ENCODE data around the gene PDXP. TPM values are rescaled to one million over a fixed set of nuclear protein-coding genes. Genes with fewer than 3 reads are reported as not detected.

Gene PDXP
- total and polyA plus RNA-seq, 2 of the 13 experiments (the other 11 are each of a cell fraction or from before 2014, with no cell fraction given), result 58.2 to 70.6 TPM

GRCh38 chr22:37633625-37634416 lies 24.7 kb upstream of the PDXP start (continued):
- TF ChIP-seq HINFP (CRISPR knock-in tag; IDR thresholded peaks at IDR 0.05; ENCODE audit: low read depth) (no peak), SMARCE1 (IDR thresholded peaks at IDR 0.05; ENCODE audit: borderline replicate concordance) (no peak), HNRNPL (IDR thresholded peaks at IDR 0.05; ENCODE audit: low read depth, low read length) (peak; percentile 83), ZNF205 (CRISPR knock-in tag; IDR thresholded peaks at IDR 0.05) (peak; percentile 27; the same call in 1 of the 2 replicates), DRAP1 (CRISPR knock-in tag; IDR thresholded peaks at IDR 0.05) (peak; percentile 73), ZNF770 (CRISPR knock-in tag; IDR thresholded peaks at IDR 0.05) (no peak), EED (CRISPR knock-in tag; IDR thresholded peaks at IDR 0.05) (no peak), ZNF343 (CRISPR knock-in tag; IDR thresholded peaks at IDR 0.05) (no peak), ZFP36L2 (CRISPR knock-in tag; IDR thresholded peaks at IDR 0.05) (no peak), ZNF234 (CRISPR knock-in tag; conservative IDR thresholded peaks at IDR 0.05) (no peak), SRSF9 (IDR thresholded peaks at IDR 0.05; ENCODE audit: borderline replicate concordance, insufficient read depth, low read depth, low read length, poor library complexity, severe bottlenecking) (no peak), ZNF550 (CRISPR knock-in tag; IDR thresholded peaks at IDR 0.05; ENCODE audit: borderline replicate concordance) (no peak), RELA (CRISPR knock-in tag; IDR thresholded peaks at IDR 0.05) (no peak), HNF1A (IDR thresholded peaks at IDR 0.05; ENCODE audit: low read depth) (no peak), HNF1A (CRISPR knock-in tag; IDR thresholded peaks at IDR 0.05; ENCODE audit: borderline replicate concordance) (peak; percentile 46; the same call in 1 of the 2 replicates), HOXA7 (CRISPR knock-in tag; IDR thresholded peaks at IDR 0.05) (no peak), GFI1 (CRISPR knock-in tag; IDR thresholded peaks at IDR 0.05; ENCODE audit: borderline replicate concordance) (peak; percentile 20; the same call in 1 of the 2 replicates), JUN (CRISPR knock-in tag; IDR thresholded peaks at IDR 0.05) (peak; percentile 31; the same call in 1 of the 2 replicates), BCL6 (CRISPR knock-in tag; IDR thresholded peaks at IDR 0.05) (no peak; the same call in 1 of the 2 replicates), SOX13 (IDR thresholded peaks at IDR 0.05) (no peak), SOX13 (CRISPR knock-in tag; conservative IDR thresholded peaks at IDR 0.05 in 1 of 2, IDR thresholded peaks at IDR 0.05 in 1 of 2) (no peak), ZNF562 (CRISPR knock-in tag; IDR thresholded peaks at IDR 0.05; ENCODE audit: borderline replicate concordance) (no peak)

Data from HepG2 (cell line).